HepG2 (cell line): ENCODE measurements around the gene ANKS1B. TPM values are rescaled to one million over a fixed set of nuclear protein-coding genes. Genes with fewer than 3 reads are reported as not detected.

ENCODE experiments used
- ATAC-seq: fragments of 200-7000 bp; cut with Tn5 transposase; 3 replicates; pipeline ENCODE4 v1.9.1; 2020; ENCODE audit warnings: mild to moderate bottlenecking, moderate library complexity
- BruUV-seq: library from RNA; stranded (reverse); fragments of 400-500 nt; replicated peaks from 2 replicates; lab custom pipeline; 2021; lab: Mats Ljungman, UMichigan
- CTCF ChIA-PET: fragments of 300-600 bp; formaldehyde crosslinking; extraction: SDS; loops from one replicate; lab custom pipeline; 2021; ENCODE audit warnings: low total read pairs, inconsistent platforms, low intra/inter-chr PET ratio; lab: Yijun Ruan, JAX
- POLR2A ChIA-PET: fragments of 350-600 bp; sonication (Branson Sonifier 250); formaldehyde crosslinking; loops from one replicate; lab custom pipeline; 2020; ENCODE audit warnings: antibody characterized with exemption, inconsistent platforms; lab: Yijun Ruan, JAX
- DNase-seq: peaks from one replicate; pipeline ENCODE4 v3.0.0-alpha.2; 2015; ENCODE audit warnings: low spot score
- FAIRE-seq: peaks from 3 replicates; lab custom pipeline; 2011; peaks lifted over from hg19 to GRCh38; lab: Jason Lieb, UNC
- H2AFZ ChIP-seq: one replicate; pipeline ENCODE4 v1.6.1; 2011; ENCODE audit warnings: low read length, inconsistent platforms
- H3K27ac ChIP-seq: fragments of 300-600 bp; 3 replicates; pipeline ENCODE4 v1.8.0; 2011; ENCODE audit warnings: mixed run types, mild to moderate bottlenecking, mixed read lengths, low read length, inconsistent platforms; ENCODE audit not compliant: insufficient read depth; ENCODE audit errors: extremely low read length
- H3K27me3 ChIP-seq, 2 experiments: fragments of 200-600 bp in 1 of 2; 2 replicates in 1 of 2; 3 replicates in 1 of 2; pipeline versions ENCODE4 v1.6.0 to v1.8.0; 2011; ENCODE audit warnings: low read length in 2 of 2, mild to moderate bottlenecking in 2 of 2, moderate library complexity in 2 of 2, inconsistent platforms in 1 of 2; ENCODE audit not compliant: insufficient read depth in 2 of 2, control insufficient read depth in 1 of 2
- H3K36me3 ChIP-seq, 2 experiments: fragments of 200-600 bp in 1 of 2; replicated peaks in 1 of 2; 2 replicates in 1 of 2; 3 replicates in 1 of 2; pipeline versions ENCODE4 v1.5.1 to v1.8.0; 2011; ENCODE audit warnings: low read length in 2 of 2, inconsistent platforms in 1 of 2; ENCODE audit not compliant: insufficient read depth in 2 of 2, control insufficient read depth in 1 of 2
- H3K4me1 ChIP-seq: 2 replicates; pipeline ENCODE4 v1.5.1; 2012; ENCODE audit warnings: low read length, inconsistent platforms; ENCODE audit not compliant: insufficient read depth
- H3K4me2 ChIP-seq: 2 replicates; pipeline ENCODE4 v1.6.0; 2011; ENCODE audit warnings: low read depth, low read length, inconsistent platforms
- H3K4me3 ChIP-seq, 3 experiments: fragments of 200-600 bp in 1 of 3; sonication (generic), shearing (Covaris generic) in 1 of 3; replicated peaks in 1 of 3; 2 replicates each; pipeline ENCODE4 v1.5.1; 2011 to 2016; ENCODE audit warnings: low read length in 3 of 3, inconsistent platforms in 2 of 3, low read depth in 2 of 3, mild to moderate bottlenecking in 2 of 3, control low read depth in 1 of 3, mixed read lengths in 1 of 3; ENCODE audit not compliant: insufficient read depth in 1 of 3
- H3K79me2 ChIP-seq: one replicate; pipeline ENCODE4 v1.6.1; 2011; ENCODE audit warnings: low read length, inconsistent platforms; ENCODE audit not compliant: insufficient read depth
- H3K9ac ChIP-seq: 2 replicates; pipeline ENCODE4 v1.6.0; 2011; ENCODE audit warnings: mild to moderate bottlenecking, low read depth, low read length, inconsistent platforms; ENCODE audit not compliant: insufficient read depth
- H3K9me3 ChIP-seq: 2 replicates; pipeline ENCODE4 v1.5.1; 2012; ENCODE audit warnings: mild to moderate bottlenecking, low read length
- H4K20me1 ChIP-seq: 2 replicates; pipeline ENCODE4 v1.6.0; 2011; ENCODE audit warnings: inconsistent platforms, mild to moderate bottlenecking, low read length, moderate library complexity; ENCODE audit not compliant: insufficient read depth
- SETDB1 ChIP-seq: sonication (generic); formaldehyde crosslinking; IDR thresholded peaks from 2 replicates; pipeline ENCODE4 v1.5.1; 2020; ENCODE audit warnings: missing genetic modification reagents, mild to moderate bottlenecking, borderline replicate concordance
- WGBS: methylation state at CpG from one replicate; pipeline ENCODE4 v1.1.6; 2017; ENCODE audit warnings: low lambda C conversion rate; 5-methylcytosine and 5-hydroxymethylcytosine counted together
- in situ Hi-C: cut with HindIII; loops from 2 replicates; pipeline ENCODE4 v1.10.0; 2017; ENCODE audit warnings: low pct_unique_long_range_greater_than_20kb; ENCODE audit not compliant: extremely low pct_ligation_motif_present
- intact Hi-C: fragments of 100-400 bp; cut with micrococcal nuclease; formaldehyde crosslinking; loops from one replicate; pipeline ENCODE4 v1.10.0; 2022; ENCODE audit not compliant: unreplicated experiment
- polyA plus RNA-seq, 8 experiments: library from polyadenylated mRNA; depleted of rRNA in 3 of 8; stranded (reverse) in 7 of 8; unstranded in 1 of 8; fragments of >200 nt; fragmentation: Illumina TruSeq in 4 of 8; extraction: Trizol in 4 of 8; gene quantifications; 2 replicates each; pipeline versions ENCODE4 v1.2.1 to v1.2.3, GENCODE V29; 2011 to 2016; ENCODE audit warnings: low read depth in 4 of 8, missing spikeins in 1 of 8, mixed read lengths in 1 of 8; ENCODE audit not compliant: insufficient read depth in 1 of 8
- total RNA-seq, 5 experiments: library from RNA; depleted of rRNA; stranded (reverse); fragments of >200 nt; fragmentation: Illumina TruSeq; extraction: Trizol; gene quantifications; 2 replicates each; pipeline ENCODE4 v1.2.3, GENCODE V29; 2016; ENCODE audit warnings: low read depth in 1 of 5
- TF ChIP-seq, protein P1 (sequence below): IDR thresholded peaks from 2 replicates; pipeline ENCODE4 v1.6.1; 2018; ENCODE audit warnings: missing genetic modification reagents
- TF ChIP-seq, protein P2 (sequence below): IDR thresholded peaks from 2 replicates; pipeline ENCODE4 v1.6.1; 2018; ENCODE audit warnings: missing genetic modification reagents, mild to moderate bottlenecking, missing compliant biosample characterization
- TF ChIP-seq, protein P3 (sequence below): sonication (generic); formaldehyde crosslinking; IDR thresholded peaks from 2 replicates; pipeline ENCODE4 v1.9.0; 2021; ENCODE audit warnings: missing genetic modification reagents, mild to moderate bottlenecking, borderline replicate concordance

Gene ANKS1B
- total and polyA plus RNA-seq, 2 of the 13 experiments (the other 11 are each of a cell fraction or from before 2014, with no cell fraction given) = 0.15 TPM; not detected in 1

DNA sequence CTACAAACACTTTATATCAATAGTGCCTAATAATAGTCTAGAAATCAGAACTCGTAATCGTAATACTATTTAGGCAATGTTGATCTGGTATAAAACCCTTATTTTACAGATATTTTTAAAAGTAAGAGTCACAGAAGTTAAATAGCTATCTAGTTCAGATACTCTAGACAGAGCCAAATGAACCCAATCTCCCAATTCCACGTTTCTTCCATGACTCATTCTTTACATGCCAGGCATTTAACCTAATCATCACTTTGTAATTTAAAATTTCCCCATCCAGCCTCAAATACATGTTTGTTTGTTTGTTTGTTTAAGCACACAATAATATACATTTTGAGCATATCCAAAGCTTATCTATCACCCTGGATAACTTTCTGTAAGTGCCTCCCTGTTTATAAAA is 373.6 kb downstream of the ANKS1B start (continued):
- TF ChIP-seq, protein P1, sequence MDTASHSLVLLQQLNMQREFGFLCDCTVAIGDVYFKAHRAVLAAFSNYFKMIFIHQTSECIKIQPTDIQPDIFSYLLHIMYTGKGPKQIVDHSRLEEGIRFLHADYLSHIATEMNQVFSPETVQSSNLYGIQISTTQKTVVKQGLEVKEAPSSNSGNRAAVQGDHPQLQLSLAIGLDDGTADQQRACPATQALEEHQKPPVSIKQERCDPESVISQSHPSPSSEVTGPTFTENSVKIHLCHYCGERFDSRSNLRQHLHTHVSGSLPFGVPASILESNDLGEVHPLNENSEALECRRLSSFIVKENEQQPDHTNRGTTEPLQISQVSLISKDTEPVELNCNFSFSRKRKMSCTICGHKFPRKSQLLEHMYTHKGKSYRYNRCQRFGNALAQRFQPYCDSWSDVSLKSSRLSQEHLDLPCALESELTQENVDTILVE = no peak
- TF ChIP-seq, protein P2, sequence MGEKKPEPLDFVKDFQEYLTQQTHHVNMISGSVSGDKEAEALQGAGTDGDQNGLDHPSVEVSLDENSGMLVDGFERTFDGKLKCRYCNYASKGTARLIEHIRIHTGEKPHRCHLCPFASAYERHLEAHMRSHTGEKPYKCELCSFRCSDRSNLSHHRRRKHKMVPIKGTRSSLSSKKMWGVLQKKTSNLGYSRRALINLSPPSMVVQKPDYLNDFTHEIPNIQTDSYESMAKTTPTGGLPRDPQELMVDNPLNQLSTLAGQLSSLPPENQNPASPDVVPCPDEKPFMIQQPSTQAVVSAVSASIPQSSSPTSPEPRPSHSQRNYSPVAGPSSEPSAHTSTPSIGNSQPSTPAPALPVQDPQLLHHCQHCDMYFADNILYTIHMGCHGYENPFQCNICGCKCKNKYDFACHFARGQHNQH (CRISPR knock-in tag) = no peak

DNA sequence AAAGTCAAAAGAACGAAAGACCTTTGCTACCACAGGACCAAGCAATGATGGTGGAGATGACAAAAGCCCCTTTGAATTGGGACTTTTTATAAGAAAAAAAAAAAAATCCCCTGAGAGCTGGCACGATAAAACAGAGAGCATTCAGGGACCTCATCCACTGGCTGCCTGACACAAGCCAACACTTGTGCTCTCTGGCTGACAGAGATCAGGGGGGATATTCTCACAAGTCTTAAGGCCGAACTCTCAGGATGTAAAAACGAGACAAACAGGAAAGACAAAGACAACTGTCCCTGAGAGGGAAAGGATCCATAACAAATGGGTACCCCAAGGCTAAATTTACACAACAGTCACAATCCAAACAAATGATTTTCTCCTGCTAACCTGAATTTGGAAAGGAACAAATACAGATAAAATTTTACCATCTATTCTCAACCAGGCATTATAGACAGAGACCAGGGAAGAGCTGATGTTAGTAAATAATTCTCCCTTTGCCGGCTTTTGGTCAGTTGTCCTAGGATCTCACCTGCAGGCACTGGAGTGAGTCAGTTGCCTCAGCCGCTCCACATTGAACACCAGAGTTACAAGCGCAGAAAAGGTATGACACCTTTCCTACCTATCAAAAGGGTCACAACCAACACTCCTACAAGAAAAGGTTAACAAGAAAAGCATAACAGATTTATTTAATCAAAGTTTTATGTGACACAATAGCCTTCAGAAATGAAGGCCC is 375.1 kb downstream of the ANKS1B start:
- Histone ChIP-seq H3K9ac (no peak overlapping the region), H3K27me3 (no peaks in the 10 kb centered on the region), H3K9me3 (no peaks in the 10 kb centered on the region), H3K36me3 (no peaks in the 10 kb centered on the region), H3K4me3 (no peak overlapping the region), H2AFZ (no peak overlapping the region), H4K20me1 (no peaks in the 10 kb centered on the region), H3K4me1 (no peaks in the 10 kb centered on the region), H3K27ac (no peak overlapping the region), H3K79me2 (no peaks in the 10 kb centered on the region), H3K4me2 (no peak overlapping the region)
- TF ChIP-seq SETDB1 = no peak
- TF ChIP-seq, protein P3, sequence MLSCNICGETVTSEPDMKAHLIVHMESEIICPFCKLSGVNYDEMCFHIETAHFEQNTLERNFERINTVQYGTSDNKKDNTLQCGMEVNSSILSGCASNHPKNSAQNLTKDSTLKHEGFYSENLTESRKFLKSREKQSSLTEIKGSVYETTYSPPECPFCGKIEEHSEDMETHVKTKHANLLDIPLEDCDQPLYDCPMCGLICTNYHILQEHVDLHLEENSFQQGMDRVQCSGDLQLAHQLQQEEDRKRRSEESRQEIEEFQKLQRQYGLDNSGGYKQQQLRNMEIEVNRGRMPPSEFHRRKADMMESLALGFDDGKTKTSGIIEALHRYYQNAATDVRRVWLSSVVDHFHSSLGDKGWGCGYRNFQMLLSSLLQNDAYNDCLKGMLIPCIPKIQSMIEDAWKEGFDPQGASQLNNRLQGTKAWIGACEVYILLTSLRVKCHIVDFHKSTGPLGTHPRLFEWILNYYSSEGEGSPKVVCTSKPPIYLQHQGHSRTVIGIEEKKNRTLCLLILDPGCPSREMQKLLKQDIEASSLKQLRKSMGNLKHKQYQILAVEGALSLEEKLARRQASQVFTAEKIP (CRISPR knock-in tag) = no peak
- DNase-seq (no peak), FAIRE-seq (no peak), ATAC-seq (no peak)
- WGBS = 10% methylated on average over 7 of the region's 7 CpGs
- BruUV-seq = no TSS peak
- ChIA-PET POLR2A (no interaction called here), CTCF (no interaction called here)
- in situ Hi-C loops = no loop called here
- intact Hi-C loops = loop anchor here (1.0 kb wide), 1 partner anchor 43 kb away; no protein-coding TSS in a partner anchor
